Fibroblast of the aortic adventitia (primary cell): ENCODE measurements around the gene ERVK3-1. TPM values are rescaled to one million over a fixed set of nuclear protein-coding genes. Genes with fewer than 3 reads are reported as not detected.
A peak's percentile ranks its signal among the peaks of the same experiment; 100 is the strongest.

ENCODE experiments used
- DNase-seq: peaks from one replicate; pipeline ENCODE4 v3.0.0-alpha.2; 2010; ENCODE audit warnings: low read depth
- H3K4me3 ChIP-seq: 2 replicates; pipeline ENCODE4 v1.5.1; 2011; ENCODE audit warnings: low read depth, mild to moderate bottlenecking, control low read depth, low read length, moderate library complexity
- total RNA-seq: library from RNA; depleted of rRNA; stranded (reverse); fragments of >200 nt; gene quantifications from 2 replicates; pipeline ENCODE4 v1.2.3, GENCODE V29; 2012; ENCODE audit warnings: low replicate concordance
- TF ChIP-seq, protein P1 (sequence below): IDR thresholded peaks from 2 replicates; pipeline ENCODE4 v1.5.1; 2011; ENCODE audit warnings: mild to moderate bottlenecking, low read length, control low read depth, inconsistent platforms; ENCODE audit not compliant: insufficient read depth

ERVK3-1 gene
- total RNA-seq, 1 donor: 41.1 TPM

DNA sequence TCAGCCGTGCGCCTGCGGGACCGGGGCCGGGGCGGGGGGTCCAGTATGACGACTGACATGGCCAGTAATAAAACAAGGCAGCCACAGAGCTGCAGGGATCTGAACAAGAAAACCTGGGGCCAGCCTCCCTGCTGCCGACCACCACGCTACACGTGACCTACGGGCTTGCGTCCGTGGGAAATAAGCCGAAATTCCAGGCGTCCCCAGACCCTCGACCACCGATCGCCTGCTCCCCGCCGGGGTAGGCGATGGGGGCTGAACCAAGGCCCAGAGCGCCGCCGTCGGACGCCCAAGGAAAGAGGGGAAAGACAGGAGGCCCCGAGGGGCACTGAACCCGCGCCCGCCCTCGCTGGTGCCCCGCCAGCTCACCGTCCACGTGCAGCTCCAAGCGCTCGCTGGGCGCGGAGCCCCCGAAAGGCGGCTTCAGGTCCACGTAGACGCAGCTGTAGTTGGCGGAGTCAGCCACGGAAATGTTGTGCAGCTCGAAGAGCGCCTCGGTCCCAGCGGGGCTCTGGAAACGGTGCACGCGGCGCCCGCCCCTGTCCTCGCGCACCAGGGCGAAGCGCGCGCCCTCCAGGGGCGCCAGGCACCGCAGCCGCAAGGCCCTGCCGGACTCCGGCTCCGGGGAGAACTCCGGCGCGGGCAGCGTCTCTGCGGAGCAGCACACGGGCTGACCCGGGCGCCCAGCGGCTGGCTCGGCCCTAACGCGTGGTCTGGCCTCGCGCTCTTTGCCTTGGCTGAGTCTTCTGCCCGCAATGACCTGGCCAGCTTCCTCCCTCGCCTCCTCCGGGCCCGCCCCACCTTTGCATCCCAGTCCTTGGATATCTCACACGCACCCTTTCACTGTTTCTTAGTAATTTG, 45.1 kb downstream of the ERVK3-1 start:
- TF ChIP-seq, protein P1, sequence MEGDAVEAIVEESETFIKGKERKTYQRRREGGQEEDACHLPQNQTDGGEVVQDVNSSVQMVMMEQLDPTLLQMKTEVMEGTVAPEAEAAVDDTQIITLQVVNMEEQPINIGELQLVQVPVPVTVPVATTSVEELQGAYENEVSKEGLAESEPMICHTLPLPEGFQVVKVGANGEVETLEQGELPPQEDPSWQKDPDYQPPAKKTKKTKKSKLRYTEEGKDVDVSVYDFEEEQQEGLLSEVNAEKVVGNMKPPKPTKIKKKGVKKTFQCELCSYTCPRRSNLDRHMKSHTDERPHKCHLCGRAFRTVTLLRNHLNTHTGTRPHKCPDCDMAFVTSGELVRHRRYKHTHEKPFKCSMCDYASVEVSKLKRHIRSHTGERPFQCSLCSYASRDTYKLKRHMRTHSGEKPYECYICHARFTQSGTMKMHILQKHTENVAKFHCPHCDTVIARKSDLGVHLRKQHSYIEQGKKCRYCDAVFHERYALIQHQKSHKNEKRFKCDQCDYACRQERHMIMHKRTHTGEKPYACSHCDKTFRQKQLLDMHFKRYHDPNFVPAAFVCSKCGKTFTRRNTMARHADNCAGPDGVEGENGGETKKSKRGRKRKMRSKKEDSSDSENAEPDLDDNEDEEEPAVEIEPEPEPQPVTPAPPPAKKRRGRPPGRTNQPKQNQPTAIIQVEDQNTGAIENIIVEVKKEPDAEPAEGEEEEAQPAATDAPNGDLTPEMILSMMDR: no peak
- DNase-seq: peak; percentile 7
- no peak overlapping the region for H3K4me3 ChIP-seq

DNA sequence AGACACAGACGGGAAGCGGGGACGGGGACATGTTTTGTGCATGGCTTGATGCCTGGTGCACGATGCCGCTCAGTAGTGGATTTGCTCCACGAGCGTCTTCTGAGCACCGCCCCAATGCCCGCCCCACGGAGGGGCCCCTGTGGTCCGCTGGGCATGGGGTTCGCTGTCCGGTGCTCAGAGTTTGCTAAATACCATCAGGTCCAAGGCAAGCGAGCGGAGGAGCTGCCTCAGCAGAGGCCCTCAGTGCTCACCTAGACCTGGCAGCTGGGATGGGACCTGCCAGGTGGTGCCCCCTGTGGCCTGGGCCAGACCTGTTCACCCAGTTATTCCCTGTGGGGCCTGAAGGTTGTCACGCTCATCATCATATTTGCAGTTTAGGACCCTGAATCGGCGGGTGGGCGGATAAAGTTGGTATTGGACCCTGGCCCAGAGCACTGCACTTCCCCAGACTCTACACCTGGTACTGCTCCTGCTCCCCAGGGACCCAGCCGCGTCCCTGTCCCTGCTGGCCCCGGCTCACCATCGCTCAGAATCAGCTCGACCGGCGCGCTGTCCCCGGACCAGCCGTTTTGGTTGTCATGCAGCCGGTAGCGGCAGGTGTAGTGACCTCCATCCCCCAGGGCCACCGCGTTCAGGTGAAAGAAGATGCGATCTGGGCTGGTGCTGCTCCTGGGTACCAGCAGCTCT, 45.8 kb downstream of the ERVK3-1 start:
- H3K4me3 ChIP-seq: no peak overlapping the region
- no peak for DNase-seq
- TF ChIP-seq, protein P1: no peak

DNA sequence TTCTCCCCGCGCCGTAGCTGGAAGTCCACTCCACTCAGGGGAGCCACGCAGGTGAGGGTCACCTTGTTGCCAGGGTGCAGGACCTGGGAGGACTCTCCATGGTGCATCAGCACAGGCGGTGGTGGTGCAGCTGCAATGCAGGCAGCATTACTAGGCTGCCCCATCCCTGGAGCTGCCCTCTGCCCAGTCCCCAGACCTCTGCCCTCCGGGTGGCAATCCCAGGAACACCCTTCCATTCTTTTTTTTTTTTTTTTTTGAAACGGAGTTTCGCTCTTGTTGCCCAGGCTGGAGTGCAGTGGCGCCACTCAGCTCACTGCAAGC, 46.3 kb downstream of the ERVK3-1 start:
- TF ChIP-seq, protein P1: no peak
- DNase-seq: no peak
- no peak overlapping the region for H3K4me3 ChIP-seq

GRCh38 chr19:58351990-58352755, 47.0 kb downstream of the ERVK3-1 start:
- TF ChIP-seq, protein P1: no peak
- H3K4me3 ChIP-seq: no peak overlapping the region
- DNase-seq: no peak

- TF ChIP-seq, protein P1: no peak
These were observed 47.8 kb downstream of the ERVK3-1 start, which contains the start of gene A1BG for GRCh38 chr19:58352760-58353671. A1BG (minus strand) TSS chr19:58353492; CDS start chr19:58353437, 55 bp downstream.

More at GRCh38 chr19:58352760-58353671, 47.8 kb downstream of the ERVK3-1 start, which contains the start of gene A1BG:
- no peak for DNase-seq
- no peak within 1 kb of the TSS for H3K4me3 ChIP-seq
